HG03103 (cell line): Measurements from ENCODE around the gene ZNF493.

Experiments
- ATAC-seq: cut with Tn5 transposase; IDR thresholded peaks from one replicate; pipeline ENCODE4 v1.9.1; 2021; ENCODE audit warnings: low read depth; ENCODE audit not compliant: unreplicated experiment

The ZNF493 gene

DNA sequence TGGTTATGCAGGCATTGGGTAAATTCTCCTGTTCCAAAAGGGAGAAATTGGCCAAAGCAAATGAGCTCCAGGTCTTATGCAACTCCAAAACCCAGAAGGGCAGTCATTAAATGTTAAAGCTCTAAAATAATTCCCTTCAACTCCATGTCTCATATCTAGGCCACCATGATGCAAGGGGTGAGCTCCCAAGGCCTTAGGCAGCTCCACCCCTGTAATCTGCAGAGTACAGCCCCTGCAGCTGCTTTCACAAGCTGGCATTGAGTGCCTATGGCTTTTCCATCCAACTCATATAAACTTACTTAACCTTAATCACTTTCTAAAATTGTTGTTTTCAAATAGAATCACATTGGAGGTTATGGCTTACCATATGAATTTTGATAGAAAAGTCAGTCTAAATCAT, 63.8 kb downstream of the ZNF493 start:
- ATAC-seq, result no peak

DNA sequence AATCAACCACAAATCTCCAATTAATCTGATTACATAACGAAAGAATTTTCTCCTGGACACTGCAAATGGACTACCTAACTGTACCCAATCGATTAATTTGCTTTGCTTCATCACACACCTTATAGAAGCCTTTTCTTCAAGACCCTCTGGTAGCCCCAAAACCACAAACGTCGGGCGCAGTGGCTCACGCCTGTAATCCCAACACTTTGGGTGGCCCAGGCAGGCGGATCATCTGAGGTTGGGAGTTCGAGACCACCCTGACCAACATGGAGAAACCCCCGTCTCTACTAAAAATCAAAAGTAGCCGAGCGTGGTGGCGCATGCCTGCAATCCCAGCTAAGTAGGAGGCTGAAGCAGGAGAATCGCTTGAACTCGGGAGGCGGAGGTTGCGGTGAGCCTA, 65.6 kb downstream of the ZNF493 start:
- no peak for ATAC-seq

DNA sequence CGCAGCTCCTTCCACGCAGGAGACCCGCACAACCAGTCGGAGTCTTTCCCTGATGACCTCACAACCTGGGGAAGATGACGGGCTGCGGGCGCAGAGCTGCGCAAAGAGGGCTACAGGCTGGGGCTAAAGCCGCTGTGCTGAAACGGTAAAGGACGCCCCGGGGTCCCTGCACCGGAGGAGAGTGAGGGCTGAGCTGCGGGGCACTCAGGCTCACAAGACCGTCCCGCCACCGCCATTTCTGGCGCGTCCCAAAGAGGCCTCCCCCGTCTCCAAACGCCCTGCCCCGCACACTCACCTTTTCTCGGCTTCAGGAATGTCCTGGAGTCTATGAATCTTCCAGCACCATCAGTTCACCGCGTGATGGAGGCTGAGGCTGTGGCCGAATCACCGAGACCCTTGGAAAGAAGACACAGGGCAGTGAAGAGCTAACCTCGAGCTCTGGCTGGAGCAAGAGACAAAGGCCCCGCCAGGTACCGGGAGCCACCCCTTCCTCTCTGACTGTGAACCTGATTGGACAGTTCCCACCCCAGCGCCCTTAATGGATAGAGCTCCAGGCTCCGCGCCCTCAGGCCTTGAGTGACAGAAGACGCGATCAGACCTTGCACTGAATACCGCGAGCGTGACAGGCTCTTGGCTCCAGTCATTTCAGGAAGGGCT, 66.6 kb downstream of the ZNF493 start:
- no peak for ATAC-seq

DNA sequence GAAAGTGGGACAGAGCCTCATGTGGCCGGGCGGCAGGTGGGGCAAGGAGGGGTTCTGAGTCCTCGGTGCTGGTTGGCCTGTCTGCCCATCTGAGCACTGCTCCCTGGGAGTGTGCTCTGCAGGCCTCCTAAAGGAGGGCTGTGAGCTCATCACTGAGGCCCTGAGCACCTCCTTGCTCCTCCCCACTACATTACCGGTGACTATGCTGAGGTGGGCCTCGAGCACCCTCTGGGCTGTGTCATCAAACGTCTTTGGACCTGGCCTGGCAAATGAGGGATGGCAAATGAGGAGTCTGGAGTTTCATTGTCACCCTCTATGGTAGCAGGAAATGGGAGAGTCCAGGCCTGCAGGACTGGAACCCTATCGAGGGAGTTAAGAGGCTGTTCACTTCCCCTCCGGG, 69.7 kb downstream of the ZNF493 start:
- ATAC-seq, result no peak

DNA sequence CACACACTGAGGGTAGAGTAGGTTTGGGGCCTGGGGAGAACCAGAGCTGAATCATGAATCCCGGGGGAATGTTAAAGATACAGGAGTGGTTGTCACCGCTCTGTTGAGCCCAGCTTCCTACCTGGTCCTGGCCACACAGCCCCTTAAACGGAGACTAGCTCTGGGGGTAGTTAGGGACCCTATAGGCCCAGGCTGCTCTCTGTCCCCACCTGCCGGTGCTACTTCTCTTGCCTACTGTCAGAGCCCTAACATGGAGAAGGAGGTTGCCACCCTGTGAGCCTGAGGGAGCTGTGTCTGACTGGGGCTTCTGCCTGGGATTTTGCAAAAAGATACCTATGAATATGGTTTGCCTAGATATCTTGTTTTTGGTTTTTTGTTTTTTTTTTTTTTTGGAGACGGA, 71.9 kb downstream of the ZNF493 start:
- no peak for ATAC-seq

DNA sequence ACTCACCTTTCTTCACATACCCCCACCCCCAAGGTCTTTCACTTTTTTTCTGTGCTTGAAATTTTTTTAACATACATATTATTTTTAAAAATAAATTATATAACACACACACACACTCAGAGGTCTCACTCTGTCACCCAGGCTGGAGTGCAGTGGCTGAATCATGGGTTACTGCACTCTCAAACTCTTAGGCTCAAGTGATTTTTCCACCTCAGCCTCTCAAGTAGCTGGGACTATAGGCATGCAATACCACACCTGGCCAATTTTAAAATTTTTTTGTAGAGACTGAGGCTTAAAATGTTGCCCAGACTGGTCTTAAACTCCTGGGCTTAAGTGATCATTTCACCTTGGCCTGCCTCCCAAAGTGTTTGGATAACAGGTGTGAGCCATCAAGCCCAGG, 75.6 kb downstream of the ZNF493 start:
- ATAC-seq, result no peak

DNA sequence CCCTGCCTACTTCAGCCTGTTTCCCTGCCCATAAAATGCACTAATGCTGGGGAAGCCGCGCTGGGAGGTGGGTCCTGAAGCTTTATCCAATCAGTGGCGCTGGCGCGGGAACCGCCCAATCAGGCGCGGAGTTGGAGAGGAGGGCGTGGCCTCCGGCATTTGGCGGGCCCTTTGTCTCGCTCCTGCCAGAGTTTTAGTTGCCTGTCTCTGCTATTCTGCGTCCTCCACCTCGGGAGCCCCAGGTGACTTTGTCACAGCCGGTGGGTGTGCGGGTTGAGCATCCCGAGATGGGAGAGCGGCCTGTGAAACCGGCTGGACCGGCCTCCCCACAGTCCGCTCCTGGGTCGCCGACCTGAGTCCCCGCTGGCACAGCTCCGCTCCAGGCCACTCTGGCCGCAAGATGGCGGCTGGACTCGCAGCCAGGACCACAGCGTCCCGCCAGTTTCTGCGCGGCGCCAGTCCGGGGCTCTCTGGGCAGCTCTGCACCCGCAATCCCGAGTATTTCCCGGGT, 77.8 kb downstream of the ZNF493 start:
- no peak for ATAC-seq
